ENCODE results near the gene BCL2A1.

DNA sequence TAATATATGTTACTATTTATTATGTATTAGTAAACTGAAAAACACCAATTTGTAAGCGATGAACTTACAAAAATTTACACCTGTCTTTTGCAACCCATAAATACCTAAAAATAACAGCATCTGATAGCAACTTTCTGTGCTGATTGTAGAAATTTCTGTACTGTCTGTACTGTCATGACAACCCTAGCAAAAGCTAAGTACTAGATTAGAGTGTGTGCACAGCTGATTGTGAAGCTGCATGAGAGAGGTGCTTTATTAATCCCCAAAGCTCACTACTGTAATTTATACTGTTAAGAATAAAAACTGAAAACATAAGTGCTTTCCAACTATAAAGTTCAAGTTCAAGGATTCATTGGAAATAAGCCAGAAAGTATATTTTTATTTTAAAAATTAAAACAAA is 815 bp downstream of the BCL2A1 start:
- TF ChIP-seq, protein P1, sequence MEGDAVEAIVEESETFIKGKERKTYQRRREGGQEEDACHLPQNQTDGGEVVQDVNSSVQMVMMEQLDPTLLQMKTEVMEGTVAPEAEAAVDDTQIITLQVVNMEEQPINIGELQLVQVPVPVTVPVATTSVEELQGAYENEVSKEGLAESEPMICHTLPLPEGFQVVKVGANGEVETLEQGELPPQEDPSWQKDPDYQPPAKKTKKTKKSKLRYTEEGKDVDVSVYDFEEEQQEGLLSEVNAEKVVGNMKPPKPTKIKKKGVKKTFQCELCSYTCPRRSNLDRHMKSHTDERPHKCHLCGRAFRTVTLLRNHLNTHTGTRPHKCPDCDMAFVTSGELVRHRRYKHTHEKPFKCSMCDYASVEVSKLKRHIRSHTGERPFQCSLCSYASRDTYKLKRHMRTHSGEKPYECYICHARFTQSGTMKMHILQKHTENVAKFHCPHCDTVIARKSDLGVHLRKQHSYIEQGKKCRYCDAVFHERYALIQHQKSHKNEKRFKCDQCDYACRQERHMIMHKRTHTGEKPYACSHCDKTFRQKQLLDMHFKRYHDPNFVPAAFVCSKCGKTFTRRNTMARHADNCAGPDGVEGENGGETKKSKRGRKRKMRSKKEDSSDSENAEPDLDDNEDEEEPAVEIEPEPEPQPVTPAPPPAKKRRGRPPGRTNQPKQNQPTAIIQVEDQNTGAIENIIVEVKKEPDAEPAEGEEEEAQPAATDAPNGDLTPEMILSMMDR (conservative IDR thresholded peaks at IDR 0.05 in 1 of 2, IDR thresholded peaks at IDR 0.05 in 1 of 2; ENCODE audit: low read depth in 1 of 2, low read length in 2 of 2) = no peak
- no peak for TF ChIP-seq EZH2 (IDR thresholded peaks at IDR 0.05; ENCODE audit: low read length, missing control alignments)

Measured in fibroblast of lung (primary cell).